Measurements from ENCODE around the gene ATXN2. TPM values are rescaled to one million over a fixed set of nuclear protein-coding genes. Genes with fewer than 3 reads are reported as not detected.

The ATXN2 gene
- total RNA-seq, 1 experiment from 2014 or later, result 72.9 TPM

DNA sequence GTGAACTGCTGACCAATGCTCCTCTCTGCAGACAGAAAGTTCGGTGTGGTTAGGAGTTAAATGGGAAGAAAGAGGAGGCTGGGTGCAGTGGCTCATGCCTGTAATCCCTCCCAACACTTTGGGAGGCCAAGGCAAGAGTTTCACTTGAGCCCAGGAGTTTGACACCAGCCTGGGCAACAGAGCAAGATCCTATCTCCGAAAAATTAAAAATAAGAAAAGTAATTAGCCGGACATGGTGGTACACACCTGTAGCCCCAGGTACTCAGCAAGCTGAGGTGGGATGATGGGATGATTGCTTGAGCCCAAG is 19.0 kb downstream of the ATXN2 start:
- H4K20me1 ChIP-seq (ENCODE audit: control insufficient read depth, insufficient read depth, insufficient read length), result no peaks in the 10 kb centered on the region
- H3K23me2 ChIP-seq (ENCODE audit: insufficient read length, low read depth, low read length, poor library complexity, severe bottlenecking), result no peaks in the 10 kb centered on the region
- no peak for TF ChIP-seq CTCF (conservative IDR thresholded peaks at IDR 0.05)
- Mint-ChIP-seq H3K4me1 (peaks cover 5 to 7% of the 10 kb centered on the region in 2 experiments; a peak in 3 of 4 replicates), H3K9me3 (no peaks in the 10 kb centered on the region), H3K27ac (no peak overlapping the region), H3K36me3 (ENCODE audit: insufficient read depth in 1 of 3, low read depth in 3 of 3) (peaks cover 5 to 18% (median 6%) of the 10 kb centered on the region in 3 experiments; a peak in 6 of 7 replicates), H3K4me3 (no peak overlapping the region), H3K27me3 (ENCODE audit: low read depth) (no peaks in the 10 kb centered on the region)
- H2AFZ ChIP-seq (ENCODE audit: low read length), result no peak overlapping the region
- no peak overlapping the region for H2BK12ac ChIP-seq (ENCODE audit: insufficient read length, low read depth, low read length)
- H3K4me1 ChIP-seq (ENCODE audit: insufficient read depth, low read length), result no peaks in the 10 kb centered on the region
- peaks cover 26% of the 10 kb centered on the region; the same call in 1 of the 2 replicates for H3K79me2 ChIP-seq (ENCODE audit: insufficient read depth, low read length)
- no peak overlapping the region for H3K9ac ChIP-seq (ENCODE audit: extremely low read depth, insufficient read length, low read length)
- H2BK20ac ChIP-seq (ENCODE audit: low read depth, low read length, poor library complexity, severe bottlenecking), result no peak overlapping the region
- H3K9me3 ChIP-seq (ENCODE audit: control insufficient read depth, low read depth, low read length), result no peaks in the 10 kb centered on the region
- no peak overlapping the region for H3K4ac ChIP-seq (ENCODE audit: low read depth, low read length)
- no peak overlapping the region for H3T11ph ChIP-seq (ENCODE audit: low read length)
- H3K79me1 ChIP-seq (ENCODE audit: insufficient read depth, low read depth, low read length, poor library complexity, severe bottlenecking), result peaks cover 8% of the 10 kb centered on the region
- no peak overlapping the region for H2BK120ac ChIP-seq (ENCODE audit: low read depth, low read length, poor library complexity, severe bottlenecking)
- H2BK5ac ChIP-seq (ENCODE audit: insufficient read length, low read length), result no peak overlapping the region
- H3K4me2 ChIP-seq (ENCODE audit: insufficient read depth, insufficient read length, low read length), result no peak overlapping the region
- WGBS (ENCODE audit: extremely low coverage, insufficient read length, low lambda C conversion rate), result no CpG with 5 or more reads among the region's 3 CpGs
- H3K23ac ChIP-seq (ENCODE audit: insufficient read length, low read depth, low read length), result no peak overlapping the region
- no peak overlapping the region for H2BK15ac ChIP-seq (ENCODE audit: low read depth, low read length)
- H3K18ac ChIP-seq (ENCODE audit: insufficient read length, low read depth, low read length), result no peak overlapping the region
- no peak overlapping the region for H3K14ac ChIP-seq (ENCODE audit: insufficient read depth, low read length)
- H4K5ac ChIP-seq (ENCODE audit: insufficient read length, low read depth, low read length), result no peak overlapping the region
- H2AK5ac ChIP-seq (ENCODE audit: insufficient read length, low read length), result no peak overlapping the region
- no peak overlapping the region for H3K56ac ChIP-seq (ENCODE audit: insufficient read length, low read depth, low read length)
- H3K27me3 ChIP-seq (ENCODE audit: insufficient read depth, low read length), result no peaks in the 10 kb centered on the region
- H4K91ac ChIP-seq (ENCODE audit: insufficient read length, low read depth, low read length), result no peak overlapping the region
- no peak overlapping the region for H3K27ac ChIP-seq (ENCODE audit: insufficient read length, low read depth, low read length)
- no peak for DNase-seq
- H4K8ac ChIP-seq (replicated peaks; ENCODE audit: insufficient read length, low read depth, low read length), result no peak overlapping the region

Data from H9 (cell line).